Right lobe of liver (tissue), 6 donors: ENCODE results near the gene NR5A2. TPM values are rescaled to one million over a fixed set of nuclear protein-coding genes. Genes with fewer than 3 reads are reported as not detected.

ENCODE experiments used
- ATAC-seq, 4 donors: fragments of 200-7000 bp; cut with Tn5 transposase; one replicate each; pipeline ENCODE4 v1.9.1; 2020; ENCODE audit warnings: mild to moderate bottlenecking in 4 of 4, moderate library complexity in 4 of 4
- DNase-seq, 3 donors: peaks; one replicate each; pipeline ENCODE4 v3.0.0-alpha.2; 2020
- H3K27ac ChIP-seq, 3 donors: fragments of 200-600 bp; one replicate each; pipeline ENCODE4 v1.8.0; 2022
- H3K27me3 ChIP-seq, 2 donors: fragments of 200-600 bp; one replicate each; pipeline ENCODE4 v1.8.0; 2022
- H3K36me3 ChIP-seq, 4 donors: fragments of 200-600 bp; sonication (generic) in 1 of 4; one replicate each; pipeline versions ENCODE4 v1.5.1 to v1.8.0; 2017 to 2022; ENCODE audit warnings: control low read depth in 1 of 4
- H3K4me1 ChIP-seq, 4 donors: fragments of 200-600 bp; sonication (generic) in 1 of 4; one replicate each; pipeline versions ENCODE4 v1.5.1 to v1.8.0; 2017 to 2022; ENCODE audit warnings: control low read depth in 1 of 4
- H3K4me3 ChIP-seq, 3 donors: fragments of 200-600 bp; one replicate each; pipeline ENCODE4 v1.8.0; 2022
- H3K9me3 ChIP-seq, 4 donors: fragments of 200-600 bp; sonication (generic) in 1 of 4; one replicate each; pipeline versions ENCODE4 v1.5.1 to v1.8.0; 2017 to 2022; ENCODE audit warnings: control low read depth in 1 of 4
- CTCF ChIP-seq, 4 donors: fragments of 200-600 bp in 3 of 4; fragments of 450-650 bp in 1 of 4; IDR thresholded peaks; one replicate each; pipeline versions ENCODE4 v1.5.1 to v1.8.0; 2016 to 2022; ENCODE audit warnings: antibody characterized with exemption in 4 of 4, mild to moderate bottlenecking in 2 of 4
- POLR2A ChIP-seq: fragments of 450-650 bp; IDR thresholded peaks from one replicate; pipeline ENCODE4 v1.6.1; 2017; ENCODE audit warnings: antibody characterized with exemption, mild to moderate bottlenecking
- WGBS: methylation state at CpG from one replicate; pipeline ENCODE4 v1.1.6; 2018; ENCODE audit warnings: low coverage, low lambda C conversion rate; ENCODE audit not compliant: insufficient coverage; ENCODE audit errors: missing lambda C conversion rate; 5-methylcytosine and 5-hydroxymethylcytosine counted together
- intact Hi-C, 2 donors: fragments of 100-400 bp; cut with DNase I; formaldehyde crosslinking; loops; one replicate each; pipeline versions ENCODE4 v1.11.2 to v1.14.1; 2022
- total RNA-seq, 6 experiments: library from RNA; depleted of rRNA in 2 of 6; stranded (reverse); fragments of >200 nt in 2 of 6; fragmentation: NEBNext Ultra II Directional in 3 of 6; extraction: Animal tissue kit (Norgen Biotek cat#: 25700) in 3 of 6; gene quantifications; one replicate each; pipeline versions ENCODE4 v1.1.0 to v1.2.4, GENCODE V29; 2016 to 2023
- donor health status: DM: no; HTN: yes; CAD: no.
- donor health status: DM: no; HTN: no; CAD: no.
- donor health status: DM: no; HTN: no; CAD: no.
- donor health status: DM: no; HTN: yes; CAD: no.
- donor health status: DM: no; HTN: yes; CAD: no.

The NR5A2 gene
- total RNA-seq, 6 experiments from 2014 or later: 20.4 to 35.0 (median 28.5) TPM

- intact Hi-C loops: no loop called here
- Histone ChIP-seq H3K4me1 (peaks cover 0 to 38% (median 4%) of the 10 kb centered on the region in 4 donors), H3K27me3 (no peaks in the 10 kb centered on the region), H3K36me3 (peaks cover 0 to 4% (median 0%) of the 10 kb centered on the region in 4 donors), H3K9me3 (no peaks in the 10 kb centered on the region), H3K4me3 (no peak overlapping the region), H3K27ac (no peak overlapping the region)
- no peak for TF ChIP-seq CTCF (IDR thresholded peaks at IDR 0.05)
- TF ChIP-seq POLR2A: no peak
- 45% methylated on average over 13 of the region's 27 CpGs for WGBS
- ATAC-seq (no peak), DNase-seq (no peak)
Measured at GRCh38 chr1:200035956-200036618, 8.6 kb downstream of the NR5A2 start.

- ATAC-seq (no peak), DNase-seq (peak in 1 of 3 donors; percentile 52)
- Histone ChIP-seq H3K4me3 (no peak overlapping the region), H3K9me3 (no peaks in the 10 kb centered on the region), H3K27ac (no peak overlapping the region), H3K4me1 (peaks cover 0 to 32% (median 4%) of the 10 kb centered on the region in 4 donors), H3K27me3 (no peaks in the 10 kb centered on the region), H3K36me3 (peaks cover 0 to 4% (median 0%) of the 10 kb centered on the region in 4 donors)
- TF ChIP-seq POLR2A: no peak
- TF ChIP-seq CTCF (IDR thresholded peaks at IDR 0.05): no peak
- 57% methylated on average over 16 of the region's 18 CpGs for WGBS
- intact Hi-C loops: no loop called here
Measured at GRCh38 chr1:200036619-200037270, 9.2 kb downstream of the NR5A2 start.

- no peaks in the 10 kb centered on the region for H3K9me3 ChIP-seq
- no peaks in the 10 kb centered on the region for H3K27me3 ChIP-seq
- H3K36me3 ChIP-seq: peaks cover 0 to 4% (median 0%) of the 10 kb centered on the region in 4 donors
- peaks cover 0 to 25% (median 4%) of the 10 kb centered on the region in 4 donors for H3K4me1 ChIP-seq
- WGBS: 79% methylated on average over 2 of the region's 2 CpGs
- ATAC-seq (no peak), DNase-seq (no peak)
- no peak overlapping the region for H3K27ac ChIP-seq
- intact Hi-C loops: no loop called here
- no peak overlapping the region for H3K4me3 ChIP-seq
- TF ChIP-seq CTCF (IDR thresholded peaks at IDR 0.05): no peak
Measured at GRCh38 chr1:200037501-200037900, 10.0 kb downstream of the NR5A2 start.

- DNase-seq: no peak
- TF ChIP-seq CTCF (IDR thresholded peaks at IDR 0.05) (no peak), POLR2A (no peak)
- Histone ChIP-seq H3K27me3 (no peaks in the 10 kb centered on the region), H3K4me3 (no peak overlapping the region), H3K4me1 (peaks cover 0 to 21% (median 4%) of the 10 kb centered on the region in 4 donors), H3K9me3 (no peaks in the 10 kb centered on the region), H3K36me3 (peaks cover 0 to 4% (median 0%) of the 10 kb centered on the region in 4 donors), H3K27ac (no peak overlapping the region)
- 57% methylated on average over 8 of the region's 8 CpGs for WGBS
- ATAC-seq: no peak
- intact Hi-C loops: no loop called here
Measured at GRCh38 chr1:200037904-200038303, 10.4 kb downstream of the NR5A2 start.
